Esophagus squamous epithelium (tissue), 5 donors: ENCODE data around the gene SNAPC4. TPM values are rescaled to one million over a fixed set of nuclear protein-coding genes. Genes with fewer than 3 reads are reported as not detected.
A peak's percentile ranks its signal among the peaks of the same experiment; 100 is the strongest.

ENCODE experiments used
- DNase-seq: peaks from one replicate; lab custom pipeline; 2025; lab: John Stamatoyannopoulos, UW
- H3K27ac ChIP-seq, 4 donors: fragments of 200-600 bp; sonication (generic); one replicate each; pipeline ENCODE4 v1.5.1; 2016 to 2019; ENCODE audit warnings: mild to moderate bottlenecking in 1 of 4
- H3K27me3 ChIP-seq, 4 donors: fragments of 200-600 bp; sonication (generic); 1 replicate in 3 of 4; 2 replicates in 1 of 4; pipeline versions ENCODE4 v1.5.1 to v1.6.0; 2017 to 2021; ENCODE audit warnings: antibody characterized with exemption in 1 of 4
- H3K36me3 ChIP-seq, 3 donors: fragments of 200-600 bp; sonication (generic); one replicate each; pipeline ENCODE4 v1.5.1; 2016 to 2019
- H3K4me1 ChIP-seq, 3 donors: fragments of 200-600 bp; sonication (generic); one replicate each; pipeline ENCODE4 v1.5.1; 2017 to 2019
- H3K4me3 ChIP-seq, 4 donors: fragments of 200-600 bp; sonication (generic); 1 replicate in 3 of 4; 2 replicates in 1 of 4; pipeline ENCODE4 v1.5.1; 2016 to 2019; ENCODE audit warnings: mild to moderate bottlenecking in 2 of 4, moderate library complexity in 1 of 4
- H3K9me3 ChIP-seq, 3 donors: fragments of 200-600 bp; sonication (generic); one replicate each; pipeline ENCODE4 v1.5.1; 2016 to 2019
- CTCF ChIP-seq, 6 experiments: fragments of 450-650 bp in 4 of 6; fragments of 200-600 bp in 2 of 6; sonication (generic) in 2 of 6; IDR thresholded peaks; one replicate each; pipeline ENCODE4 v1.5.1; 2016 to 2019; ENCODE audit warnings: antibody characterized with exemption in 6 of 6, mild to moderate bottlenecking in 4 of 6, moderate library complexity in 4 of 6
- POLR2A ChIP-seq, 4 donors: fragments of 450-650 bp; IDR thresholded peaks; one replicate each; pipeline ENCODE4 v1.6.1; 2017; ENCODE audit warnings: antibody characterized with exemption in 4 of 4, mild to moderate bottlenecking in 4 of 4, moderate library complexity in 3 of 4
- WGBS, 2 donors: methylation state at CpG; one replicate each; pipeline ENCODE4 v1.1.5; 2018; 5-methylcytosine and 5-hydroxymethylcytosine counted together
- intact Hi-C: fragments of 100-400 bp; cut with DNase I; formaldehyde crosslinking; loops from one replicate; pipeline ENCODE4 v1.15.0; 2022
- total RNA-seq, 4 donors: library from RNA; depleted of rRNA; stranded (reverse); fragments of >200 nt; gene quantifications; one replicate each; pipeline ENCODE4 v1.1.0, GENCODE V29; 2016
- donor health status: DM: yes; HTN: yes; CAD: no.

Gene SNAPC4
- total RNA-seq, 4 donors from 2014 or later, result 2.6 to 5.1 (median 4.5) TPM

GRCh38 chr9:136366826-136367225 lies 33.1 kb downstream of the SNAPC4 start:
- DNase-seq, result no peak
- TF ChIP-seq POLR2A (IDR thresholded peaks at IDR 0.05) (no peak), CTCF (IDR thresholded peaks at IDR 0.05) (no peak)
- 100% methylated on average over 1 of the region's 9 CpGs; no CpG with 5 or more reads in 1 of the 2 donors for WGBS, 2 donors
- no peaks in the 10 kb centered on the region for H3K9me3 ChIP-seq
- H3K4me3 ChIP-seq, result no peak overlapping the region
- H3K4me1 ChIP-seq, result peaks cover 13 to 36% (median 16%) of the 10 kb centered on the region in 3 donors
- peaks cover 0 to 18% (median 0%) of the 10 kb centered on the region in 4 donors for H3K27me3 ChIP-seq
- no peaks in the 10 kb centered on the region for H3K36me3 ChIP-seq
- no peak overlapping the region for H3K27ac ChIP-seq
- intact Hi-C loops, result no loop called here

- Histone ChIP-seq H3K36me3 (no peaks in the 10 kb centered on the region), H3K9me3 (no peaks in the 10 kb centered on the region), H3K4me1 (peaks cover 16 to 44% (median 19%) of the 10 kb centered on the region in 3 donors), H3K27ac (no peak overlapping the region), H3K27me3 (peaks cover 0 to 18% (median 0%) of the 10 kb centered on the region in 4 donors), H3K4me3 (no peak overlapping the region)
- TF ChIP-seq POLR2A (IDR thresholded peaks at IDR 0.05), result no peak
- TF ChIP-seq CTCF (IDR thresholded peaks at IDR 0.05), result no peak
- WGBS, 2 donors, result 49 to 65% methylated on average over 2 to 8 of the region's 9 CpGs
- no peak for DNase-seq
- intact Hi-C loops, result no loop called here
These were observed 34.2 kb downstream of the SNAPC4 start for GRCh38 chr9:136365775-136366222.

GRCh38 chr9:136364942-136365774 lies 34.8 kb downstream of the SNAPC4 start:
- no peak for DNase-seq
- Histone ChIP-seq H3K4me3 (no peak overlapping the region), H3K9me3 (no peaks in the 10 kb centered on the region), H3K36me3 (no peaks in the 10 kb centered on the region), H3K27me3 (peaks cover 0 to 18% (median 0%) of the 10 kb centered on the region in 4 donors), H3K4me1 (peaks cover 16 to 48% (median 19%) of the 10 kb centered on the region in 3 donors), H3K27ac (no peak overlapping the region)
- 70% methylated on average over 9 of the region's 31 CpGs; no CpG with 5 or more reads in 1 of the 2 donors for WGBS, 2 donors
- intact Hi-C loops, result no loop called here
- no peak for TF ChIP-seq POLR2A (IDR thresholded peaks at IDR 0.05)
- no peak for TF ChIP-seq CTCF (IDR thresholded peaks at IDR 0.05)

GRCh38 chr9:136363949-136364748 lies 35.8 kb downstream of the SNAPC4 start:
- 13% methylated on average over 11 of the region's 54 CpGs; no CpG with 5 or more reads in 1 of the 2 donors for WGBS, 2 donors
- peak overlapping the region; percentile 80 to 98 (median 92) for H3K4me3 ChIP-seq
- H3K36me3 ChIP-seq, result no peaks in the 10 kb centered on the region
- H3K27ac ChIP-seq, result peak overlapping the region in 2 of 4 donors; percentile 95 to 99
- no peaks in the 10 kb centered on the region for H3K9me3 ChIP-seq
- TF ChIP-seq POLR2A (IDR thresholded peaks at IDR 0.05), result no peak
- peak in 1 of 6 experiments; percentile 17 for TF ChIP-seq CTCF (IDR thresholded peaks at IDR 0.05)
- DNase-seq, result no peak
- intact Hi-C loops, result no loop called here
- peaks cover 0 to 18% (median 0%) of the 10 kb centered on the region in 4 donors for H3K27me3 ChIP-seq
- peaks cover 16 to 48% (median 19%) of the 10 kb centered on the region in 3 donors for H3K4me1 ChIP-seq
